Measurements from ENCODE around the gene PGM5.

GRCh38 chr9:68495247-68495646 lies 138.8 kb downstream of the PGM5 start:
- no peak for TF ChIP-seq GATA2 (IDR thresholded peaks at IDR 0.05; ENCODE audit: low read depth, low read length)
- no peak for TF ChIP-seq GATA3 (IDR thresholded peaks at IDR 0.05; ENCODE audit: low read depth, low read length)
